Astrocyte (in vitro differentiated cells and primary cell): ENCODE measurements around the gene ATG14. TPM values are rescaled to one million over a fixed set of nuclear protein-coding genes. Genes with fewer than 3 reads are reported as not detected.

Experiments
- DNase-seq: peaks from one replicate; pipeline ENCODE4 v3.0.0-alpha.2; 2010; ENCODE audit warnings: low read depth
- FAIRE-seq: peaks from 2 replicates; lab custom pipeline; 2011; peaks lifted over from hg19 to GRCh38; lab: Jason Lieb, UNC
- H2AFZ ChIP-seq: 2 replicates; pipeline ENCODE4 v1.6.0; 2012; ENCODE audit warnings: low read depth, low read length, inconsistent platforms
- H3K27ac ChIP-seq: 2 replicates; pipeline ENCODE4 v1.5.1; 2011; ENCODE audit warnings: low read depth, low read length, inconsistent platforms
- H3K27me3 ChIP-seq: 2 replicates; pipeline ENCODE4 v1.6.0; 2011; ENCODE audit warnings: low read length, inconsistent platforms; ENCODE audit not compliant: insufficient read depth
- H3K36me3 ChIP-seq: 2 replicates; pipeline ENCODE4 v1.5.1; 2011; ENCODE audit warnings: low read length, inconsistent platforms; ENCODE audit not compliant: insufficient read depth
- H3K4me1 ChIP-seq: 2 replicates; pipeline ENCODE4 v1.5.1; 2011; ENCODE audit warnings: low read length, inconsistent platforms; ENCODE audit not compliant: insufficient read depth
- H3K4me2 ChIP-seq: 2 replicates; pipeline ENCODE4 v1.6.0; 2012; ENCODE audit warnings: low read length, inconsistent platforms
- H3K4me3 ChIP-seq: 2 replicates; pipeline ENCODE4 v1.5.1; 2011; ENCODE audit warnings: low read depth, mild to moderate bottlenecking, low read length, inconsistent platforms; ENCODE audit not compliant: insufficient read depth
- H3K79me2 ChIP-seq: 2 replicates; pipeline ENCODE4 v1.6.0; 2012; ENCODE audit warnings: mild to moderate bottlenecking, low read length, inconsistent platforms; ENCODE audit not compliant: insufficient read depth
- H3K9ac ChIP-seq: 2 replicates; pipeline ENCODE4 v1.6.0; 2012; ENCODE audit warnings: mild to moderate bottlenecking, low read length, inconsistent platforms
- H3K9me3 ChIP-seq: 2 replicates; pipeline ENCODE4 v1.5.1; 2012; ENCODE audit warnings: low read depth, mild to moderate bottlenecking, low read length, inconsistent platforms; ENCODE audit not compliant: insufficient read depth
- H4K20me1 ChIP-seq: 2 replicates; pipeline ENCODE4 v1.6.0; 2012; ENCODE audit warnings: low read length, inconsistent platforms; ENCODE audit not compliant: insufficient read depth
- H3K27ac Mint-ChIP-seq: one replicate; pipeline ENCODE4 v1.8.0; 2021; ENCODE audit warnings: mild to moderate bottlenecking, mixed read lengths; ENCODE audit not compliant: unreplicated experiment
- H3K27me3 Mint-ChIP-seq: one replicate; pipeline ENCODE4 v1.8.0; 2021; ENCODE audit warnings: low read depth, mixed read lengths; ENCODE audit not compliant: unreplicated experiment
- H3K36me3 Mint-ChIP-seq: one replicate; pipeline ENCODE4 v1.8.0; 2021; ENCODE audit warnings: low read depth, mixed read lengths; ENCODE audit not compliant: unreplicated experiment
- H3K4me1 Mint-ChIP-seq: one replicate; pipeline ENCODE4 v1.8.0; 2021; ENCODE audit warnings: low read depth, mixed read lengths; ENCODE audit not compliant: unreplicated experiment
- H3K4me3 Mint-ChIP-seq: one replicate; pipeline ENCODE4 v1.8.0; 2021; ENCODE audit warnings: mild to moderate bottlenecking, moderate library complexity, mixed read lengths; ENCODE audit not compliant: unreplicated experiment
- H3K9me3 Mint-ChIP-seq: one replicate; pipeline ENCODE4 v1.8.0; 2021; ENCODE audit warnings: mild to moderate bottlenecking, mixed read lengths; ENCODE audit not compliant: unreplicated experiment
- EZH2 ChIP-seq: IDR thresholded peaks from 2 replicates; pipeline ENCODE4 v1.6.1; 2012; ENCODE audit warnings: mild to moderate bottlenecking, low read length, inconsistent platforms; ENCODE audit not compliant: insufficient read depth
- total RNA-seq: library from RNA; stranded (reverse); gene quantifications from 2 replicates; pipeline ENCODE4 v1.2.1, GENCODE V29; 2021
- TF ChIP-seq, protein P1 (sequence below): IDR thresholded peaks from 2 replicates; pipeline ENCODE4 v1.5.1; 2011; ENCODE audit warnings: low read depth, mild to moderate bottlenecking, inconsistent platforms, low read length, moderate library complexity; ENCODE audit not compliant: insufficient read depth

Gene ATG14
- total RNA-seq, 1 donor from 2014 or later: 11.5 TPM

GRCh38 chr14:55316564-55316963 lies 95.1 kb downstream of the ATG14 start:
- no peak overlapping the region for H3K9ac ChIP-seq
- DNase-seq (no peak), FAIRE-seq (no peak)
- Mint-ChIP-seq H3K9me3 (peaks cover 15% of the 10 kb centered on the region), H3K27ac (no peak overlapping the region), H3K36me3 (peaks cover 23% of the 10 kb centered on the region), H3K4me1 (peaks cover 4% of the 10 kb centered on the region), H3K4me3 (no peak overlapping the region), H3K27me3 (no peaks in the 10 kb centered on the region)
- H2AFZ ChIP-seq: no peak overlapping the region
- H3K4me3 ChIP-seq: no peak overlapping the region
- TF ChIP-seq, protein P1, sequence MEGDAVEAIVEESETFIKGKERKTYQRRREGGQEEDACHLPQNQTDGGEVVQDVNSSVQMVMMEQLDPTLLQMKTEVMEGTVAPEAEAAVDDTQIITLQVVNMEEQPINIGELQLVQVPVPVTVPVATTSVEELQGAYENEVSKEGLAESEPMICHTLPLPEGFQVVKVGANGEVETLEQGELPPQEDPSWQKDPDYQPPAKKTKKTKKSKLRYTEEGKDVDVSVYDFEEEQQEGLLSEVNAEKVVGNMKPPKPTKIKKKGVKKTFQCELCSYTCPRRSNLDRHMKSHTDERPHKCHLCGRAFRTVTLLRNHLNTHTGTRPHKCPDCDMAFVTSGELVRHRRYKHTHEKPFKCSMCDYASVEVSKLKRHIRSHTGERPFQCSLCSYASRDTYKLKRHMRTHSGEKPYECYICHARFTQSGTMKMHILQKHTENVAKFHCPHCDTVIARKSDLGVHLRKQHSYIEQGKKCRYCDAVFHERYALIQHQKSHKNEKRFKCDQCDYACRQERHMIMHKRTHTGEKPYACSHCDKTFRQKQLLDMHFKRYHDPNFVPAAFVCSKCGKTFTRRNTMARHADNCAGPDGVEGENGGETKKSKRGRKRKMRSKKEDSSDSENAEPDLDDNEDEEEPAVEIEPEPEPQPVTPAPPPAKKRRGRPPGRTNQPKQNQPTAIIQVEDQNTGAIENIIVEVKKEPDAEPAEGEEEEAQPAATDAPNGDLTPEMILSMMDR: no peak
- TF ChIP-seq EZH2: no peak
- peaks cover 15% of the 10 kb centered on the region for H3K9me3 ChIP-seq
- H3K4me1 ChIP-seq: no peaks in the 10 kb centered on the region
- no peak overlapping the region for H3K4me2 ChIP-seq
- H4K20me1 ChIP-seq: peaks cover 21% of the 10 kb centered on the region
- H3K36me3 ChIP-seq: peaks cover 2% of the 10 kb centered on the region
- H3K27ac ChIP-seq: no peak overlapping the region
- H3K27me3 ChIP-seq: no peaks in the 10 kb centered on the region
- H3K79me2 ChIP-seq: peaks cover 11% of the 10 kb centered on the region

Other genes starting within 250 kb of the ATG14 start
- gene DLGAP5, start 220.2 kb downstream of the ATG14 start, total RNA-seq: 2.2 and 5.4 TPM in 2 replicates
- gene FBXO34, start 140.4 kb downstream of the ATG14 start, total RNA-seq: 21.1 and 23.4 TPM in 2 replicates
- gene TBPL2, start 28.8 kb upstream of the ATG14 start, total RNA-seq: not detected in 2 replicates
- 181 and 193 TPM in 2 replicates for gene KTN1, start 168.4 kb upstream of the ATG14 start, total RNA-seq